Ectodermal cell (in vitro differentiated cells): ENCODE measurements around the gene EPB41L2.
A peak's percentile ranks its signal among the peaks of the same experiment; 100 is the strongest.

ENCODE experiments used
- H3K27ac ChIP-seq: 2 replicates; pipeline ENCODE4 v1.7.0; 2013; ENCODE audit warnings: mild to moderate bottlenecking, low read depth, low read length; ENCODE audit not compliant: insufficient read depth, poor library complexity, severe bottlenecking
- H3K27me3 ChIP-seq: 2 replicates; pipeline ENCODE4 v1.7.0; 2013; ENCODE audit warnings: mild to moderate bottlenecking, low read length; ENCODE audit not compliant: insufficient read depth, control insufficient read depth, poor library complexity, severe bottlenecking
- H3K36me3 ChIP-seq: one replicate; pipeline ENCODE4 v1.7.0; 2013; ENCODE audit warnings: low read length; ENCODE audit not compliant: control insufficient read depth, insufficient read depth
- H3K4me1 ChIP-seq: one replicate; pipeline ENCODE4 v1.7.0; 2013; ENCODE audit warnings: low read length; ENCODE audit not compliant: control insufficient read depth, insufficient read depth
- H3K4me3 ChIP-seq: 2 replicates; pipeline ENCODE4 v1.7.0; 2013; ENCODE audit warnings: low read depth, low read length, control low read depth; ENCODE audit not compliant: insufficient read depth
- H3K9me3 ChIP-seq: 2 replicates; pipeline ENCODE4 v1.7.0; 2013; ENCODE audit warnings: mild to moderate bottlenecking, low read length, moderate library complexity; ENCODE audit not compliant: control insufficient read depth
- WGBS, 2 experiments: methylation state at CpG; one replicate each; pipeline ENCODE4 v1.1.7; 2013; ENCODE audit warnings: missing lambda C conversion rate in 2 of 2; 5-methylcytosine and 5-hydroxymethylcytosine counted together

Gene EPB41L2

DNA sequence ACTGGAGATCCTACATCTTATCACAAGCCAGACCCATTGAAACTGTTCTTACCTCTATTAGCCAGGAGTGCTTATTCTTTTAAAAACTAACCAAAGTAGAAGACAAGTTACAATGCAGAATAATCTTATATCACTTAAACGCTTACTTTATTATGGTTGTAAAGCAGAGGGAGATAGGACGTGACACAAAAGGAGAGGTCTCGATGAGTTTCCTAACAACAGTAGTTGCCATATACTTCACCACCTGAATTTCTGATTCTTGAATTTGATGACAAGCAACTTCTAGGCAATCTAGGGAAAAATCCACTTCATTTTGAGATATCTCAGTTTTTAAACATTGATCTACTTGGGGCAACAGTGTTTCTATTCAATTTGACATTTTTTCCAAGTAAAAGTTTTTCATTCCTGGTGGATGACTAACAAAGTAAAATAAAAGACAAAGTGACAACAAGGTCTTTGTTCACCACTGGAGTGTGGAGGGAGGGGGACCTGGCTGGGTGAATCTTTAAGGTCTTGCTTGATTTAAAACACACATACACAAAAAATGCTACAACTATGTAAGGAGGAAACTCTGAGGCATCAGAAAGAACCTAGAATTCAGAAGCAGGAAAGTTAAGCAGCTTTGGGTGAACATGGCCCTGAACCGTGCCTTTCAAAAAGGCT lies 125.0 kb downstream of the EPB41L2 start:
- H3K27ac ChIP-seq: no peak overlapping the region
- 93 to 94% methylated on average over 3 to 4 of the region's 4 CpGs for WGBS, 2 experiments

DNA sequence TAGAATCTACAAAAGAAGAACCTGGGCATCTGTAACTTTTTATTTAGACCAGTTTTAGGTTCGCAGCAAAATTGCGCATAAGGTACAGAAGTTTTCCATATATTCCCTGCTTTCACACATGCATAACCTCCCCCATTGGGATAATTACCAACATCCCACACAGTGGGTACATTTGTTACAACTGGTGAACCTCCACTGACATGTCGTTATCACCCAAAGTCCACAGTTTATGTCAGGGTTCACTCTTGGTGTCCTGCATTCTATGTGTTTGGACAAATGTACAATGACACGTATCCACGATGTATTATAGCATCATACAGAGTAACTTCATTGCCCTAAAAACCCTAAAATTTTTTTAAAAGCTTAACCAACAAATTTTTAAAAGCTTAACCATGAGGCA lies 126.1 kb downstream of the EPB41L2 start:
- Histone ChIP-seq H3K9me3 (no peaks in the 10 kb centered on the region), H3K36me3 (no peaks in the 10 kb centered on the region), H3K27ac (no peak overlapping the region), H3K4me1 (peaks cover 11% of the 10 kb centered on the region), H3K27me3 (no peaks in the 10 kb centered on the region), H3K4me3 (no peak overlapping the region)
- WGBS, 2 experiments: 95 to 96% methylated on average over 5 of the region's 5 CpGs

More for the DNA sequence above, 125.0 kb downstream of the EPB41L2 start:
- Histone ChIP-seq H3K36me3 (no peaks in the 10 kb centered on the region), H3K4me1 (peaks cover 11% of the 10 kb centered on the region), H3K27me3 (no peaks in the 10 kb centered on the region), H3K4me3 (no peak overlapping the region), H3K9me3 (no peaks in the 10 kb centered on the region)

DNA sequence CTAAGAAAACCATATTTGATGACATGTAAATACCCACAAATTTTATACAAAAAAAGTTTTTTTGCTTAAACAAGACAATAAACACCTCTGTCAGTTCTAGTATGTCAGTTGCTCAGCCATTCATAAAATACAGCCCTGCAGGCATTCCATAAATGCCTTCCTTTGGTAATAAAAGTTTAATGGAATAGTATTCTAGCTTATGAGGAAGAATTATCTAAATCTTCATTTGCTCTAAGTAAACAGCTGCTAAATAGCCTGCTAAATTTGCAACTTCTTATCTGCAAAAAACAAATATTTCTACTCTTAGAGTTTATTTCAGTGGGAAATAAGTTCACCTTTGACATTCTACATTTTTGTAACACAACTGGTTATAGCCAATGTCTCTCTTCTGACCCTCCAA lies 127.1 kb downstream of the EPB41L2 start:
- no peaks in the 10 kb centered on the region for H3K36me3 ChIP-seq
- no peak overlapping the region for H3K4me3 ChIP-seq
- H3K27ac ChIP-seq: no peak overlapping the region
- H3K9me3 ChIP-seq: no peaks in the 10 kb centered on the region
- H3K4me1 ChIP-seq: peaks cover 11% of the 10 kb centered on the region
- H3K27me3 ChIP-seq: no peaks in the 10 kb centered on the region

DNA sequence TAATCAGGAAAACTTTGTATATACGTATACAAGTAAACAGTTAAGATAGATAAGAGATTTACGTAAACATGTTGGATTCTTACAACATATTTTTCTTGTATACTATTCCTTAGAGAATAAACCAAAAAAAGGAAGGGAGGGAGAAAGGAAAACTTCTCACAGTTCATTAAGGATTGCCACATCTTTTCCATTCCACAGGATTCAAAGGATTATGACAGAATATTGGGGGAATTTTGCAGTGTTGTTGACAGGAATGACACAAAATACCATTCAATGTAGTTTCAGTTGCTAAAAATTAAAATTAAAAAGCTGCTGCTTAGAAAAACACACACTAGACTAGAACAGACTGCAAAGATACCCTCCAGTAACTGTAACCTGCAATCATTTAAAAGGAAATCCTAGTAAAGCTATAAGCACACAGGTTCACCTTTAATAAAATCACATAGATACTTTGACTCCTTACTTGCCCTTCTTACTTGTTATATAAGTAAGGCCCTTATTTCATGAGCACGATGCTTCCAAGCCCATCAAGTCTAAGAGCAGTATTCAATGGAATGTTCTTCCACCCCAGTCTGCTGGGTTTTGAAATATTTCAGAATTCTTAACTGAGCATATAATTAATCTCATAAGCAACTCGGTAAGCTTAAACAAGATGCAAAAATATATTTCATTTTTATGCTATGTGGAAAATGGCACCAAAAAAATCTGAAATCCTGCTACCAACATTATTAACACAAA lies 128.0 kb downstream of the EPB41L2 start:
- H3K4me3 ChIP-seq: no peak overlapping the region
- no peaks in the 10 kb centered on the region for H3K9me3 ChIP-seq
- no peaks in the 10 kb centered on the region for H3K36me3 ChIP-seq
- 80 to 86% methylated on average over 1 to 2 of the region's 4 CpGs for WGBS, 2 experiments
- no peaks in the 10 kb centered on the region for H3K27me3 ChIP-seq
- H3K27ac ChIP-seq: no peak overlapping the region
- peaks cover 11% of the 10 kb centered on the region for H3K4me1 ChIP-seq

DNA sequence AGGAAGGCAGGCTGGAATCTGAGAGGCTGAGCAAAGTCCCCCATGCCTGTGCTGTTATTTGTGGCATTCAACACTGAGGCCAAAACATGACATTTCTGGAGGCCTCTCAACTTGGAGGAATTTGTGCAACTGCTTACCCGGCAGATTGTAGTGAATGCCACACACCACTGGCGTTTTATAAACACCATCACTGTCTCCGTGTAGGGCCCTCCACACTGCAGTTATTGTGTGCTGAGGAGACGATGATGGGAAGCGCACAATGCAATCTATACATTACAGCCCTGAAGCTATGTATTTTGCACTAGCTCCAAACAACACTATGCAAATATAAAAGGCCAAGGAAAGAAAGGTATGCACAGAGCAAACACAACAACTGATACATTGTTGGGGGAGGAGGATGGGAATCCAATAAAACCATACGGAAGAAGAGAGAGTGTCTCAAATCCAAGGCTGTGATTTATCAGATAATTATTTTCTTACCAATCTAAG lies 129.3 kb downstream of the EPB41L2 start:
- Histone ChIP-seq H3K27me3 (no peaks in the 10 kb centered on the region), H3K9me3 (no peaks in the 10 kb centered on the region), H3K27ac (no peak overlapping the region), H3K36me3 (no peaks in the 10 kb centered on the region), H3K4me3 (no peak overlapping the region), H3K4me1 (peaks cover 11% of the 10 kb centered on the region)
- 75 to 76% methylated on average over 5 to 6 of the region's 6 CpGs for WGBS, 2 experiments

DNA sequence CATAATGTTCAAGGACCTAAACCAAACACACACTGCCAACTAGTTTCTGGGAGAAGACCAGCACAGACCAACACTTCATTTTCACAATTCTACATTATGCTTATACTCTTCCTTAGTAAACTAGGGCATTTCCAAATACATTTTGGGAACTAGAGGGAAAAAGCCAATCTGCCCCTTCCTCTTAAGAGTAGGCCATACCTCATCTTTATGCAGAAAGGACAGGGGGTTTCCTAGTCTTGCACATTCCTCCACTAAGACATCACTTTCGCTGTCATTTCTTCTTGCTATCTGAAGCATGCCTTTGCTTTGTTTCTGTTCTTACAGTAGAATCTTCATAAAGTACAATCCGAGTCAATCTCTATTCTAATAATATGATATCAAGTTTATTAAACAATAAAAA lies 130.1 kb downstream of the EPB41L2 start:
- H3K4me1 ChIP-seq: peaks cover 10% of the 10 kb centered on the region
- H3K4me3 ChIP-seq: no peak overlapping the region
- WGBS, 2 experiments: 94% methylated on average over 1 of the region's 2 CpGs

DNA sequence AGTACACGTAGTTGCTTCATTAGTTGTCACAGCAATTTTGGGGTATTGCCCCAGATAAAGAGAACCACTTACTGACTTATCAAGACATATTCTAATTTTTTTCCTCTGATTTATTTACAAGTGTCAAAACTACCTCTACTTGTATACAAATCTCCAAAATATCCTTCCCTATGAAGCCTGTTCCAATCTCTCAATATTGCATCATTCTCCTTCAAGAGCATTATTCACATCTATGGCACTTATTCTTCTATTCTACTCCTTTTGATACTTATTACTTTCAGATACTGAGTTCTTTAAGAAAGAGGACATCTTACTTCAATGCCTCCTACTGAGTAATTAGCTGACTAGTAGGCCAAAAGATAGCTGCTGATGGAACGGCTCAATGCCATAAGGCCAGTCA lies 130.6 kb downstream of the EPB41L2 start:
- H3K4me1 ChIP-seq: peaks cover 8% of the 10 kb centered on the region
- no peaks in the 10 kb centered on the region for H3K36me3 ChIP-seq
- H3K27ac ChIP-seq: peak overlapping the region; percentile 9
- no peak overlapping the region for H3K4me3 ChIP-seq
- 93 to 97% methylated on average over 2 of the region's 2 CpGs for WGBS, 2 experiments
- no peaks in the 10 kb centered on the region for H3K9me3 ChIP-seq
- H3K27me3 ChIP-seq: no peaks in the 10 kb centered on the region

More for the DNA sequence above, 130.1 kb downstream of the EPB41L2 start:
- no peaks in the 10 kb centered on the region for H3K36me3 ChIP-seq
- no peaks in the 10 kb centered on the region for H3K9me3 ChIP-seq
- H3K27me3 ChIP-seq: no peaks in the 10 kb centered on the region
- H3K27ac ChIP-seq: peak overlapping the region; percentile 9

DNA sequence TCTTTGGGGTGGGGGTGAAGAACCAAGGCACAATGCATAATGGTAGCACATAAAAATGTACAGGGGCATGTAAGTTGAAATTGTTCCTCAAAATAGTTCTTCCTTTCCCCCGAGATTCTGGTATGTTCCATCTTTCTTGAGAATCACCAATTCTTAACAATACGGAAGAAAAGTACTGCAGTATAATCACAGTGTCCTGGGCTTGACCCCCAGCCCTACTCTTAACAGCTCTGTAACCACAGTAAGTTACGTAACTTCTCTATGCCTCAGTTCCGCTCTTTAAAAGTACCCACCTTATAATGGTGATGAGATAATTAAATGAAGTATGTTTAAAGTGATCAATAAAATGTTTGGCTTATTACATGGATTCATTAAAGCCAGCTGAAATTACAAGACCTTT lies 131.4 kb downstream of the EPB41L2 start:
- no peak overlapping the region for H3K4me3 ChIP-seq
- no peaks in the 10 kb centered on the region for H3K9me3 ChIP-seq
- no peaks in the 10 kb centered on the region for H3K27me3 ChIP-seq
- peaks cover 12% of the 10 kb centered on the region for H3K4me1 ChIP-seq
- no peak overlapping the region for H3K27ac ChIP-seq
- WGBS, 2 experiments: 95% methylated on average over 3 to 4 of the region's 4 CpGs
- no peaks in the 10 kb centered on the region for H3K36me3 ChIP-seq

DNA sequence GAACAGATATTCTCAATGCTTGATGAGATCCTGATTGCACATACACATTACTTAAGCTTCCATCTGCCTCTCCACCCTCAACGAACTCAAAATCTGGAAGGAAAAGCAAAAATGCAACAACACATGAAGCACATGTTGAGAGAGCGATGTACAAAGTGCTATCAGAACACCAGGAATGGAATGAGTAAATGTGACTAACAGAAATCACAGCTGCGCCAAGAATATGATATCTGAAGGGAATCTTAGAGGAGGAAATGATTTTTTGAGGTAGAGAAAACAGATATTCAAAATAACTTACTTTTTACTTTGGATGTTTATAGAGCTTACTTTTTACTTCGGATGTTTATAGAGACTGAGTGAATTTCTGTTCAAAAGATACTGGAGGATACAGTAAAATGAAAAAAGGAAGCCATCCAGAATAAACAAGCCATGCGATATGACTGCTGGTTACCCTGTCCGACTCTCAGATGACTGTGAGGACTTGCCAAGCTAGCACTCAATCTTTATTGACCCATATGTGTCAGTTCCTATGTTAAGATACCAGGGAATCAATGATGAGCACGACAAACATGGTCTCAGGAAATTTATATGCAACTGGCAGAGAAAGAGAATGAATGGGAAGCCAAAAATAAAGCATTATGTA lies 133.9 kb downstream of the EPB41L2 start:
- no peaks in the 10 kb centered on the region for H3K9me3 ChIP-seq
- 89 to 92% methylated on average over 7 of the region's 7 CpGs for WGBS, 2 experiments
- H3K4me3 ChIP-seq: no peak overlapping the region
- no peaks in the 10 kb centered on the region for H3K27me3 ChIP-seq
- peaks cover 7% of the 10 kb centered on the region for H3K4me1 ChIP-seq
- H3K27ac ChIP-seq: no peak overlapping the region
- H3K36me3 ChIP-seq: no peaks in the 10 kb centered on the region

DNA sequence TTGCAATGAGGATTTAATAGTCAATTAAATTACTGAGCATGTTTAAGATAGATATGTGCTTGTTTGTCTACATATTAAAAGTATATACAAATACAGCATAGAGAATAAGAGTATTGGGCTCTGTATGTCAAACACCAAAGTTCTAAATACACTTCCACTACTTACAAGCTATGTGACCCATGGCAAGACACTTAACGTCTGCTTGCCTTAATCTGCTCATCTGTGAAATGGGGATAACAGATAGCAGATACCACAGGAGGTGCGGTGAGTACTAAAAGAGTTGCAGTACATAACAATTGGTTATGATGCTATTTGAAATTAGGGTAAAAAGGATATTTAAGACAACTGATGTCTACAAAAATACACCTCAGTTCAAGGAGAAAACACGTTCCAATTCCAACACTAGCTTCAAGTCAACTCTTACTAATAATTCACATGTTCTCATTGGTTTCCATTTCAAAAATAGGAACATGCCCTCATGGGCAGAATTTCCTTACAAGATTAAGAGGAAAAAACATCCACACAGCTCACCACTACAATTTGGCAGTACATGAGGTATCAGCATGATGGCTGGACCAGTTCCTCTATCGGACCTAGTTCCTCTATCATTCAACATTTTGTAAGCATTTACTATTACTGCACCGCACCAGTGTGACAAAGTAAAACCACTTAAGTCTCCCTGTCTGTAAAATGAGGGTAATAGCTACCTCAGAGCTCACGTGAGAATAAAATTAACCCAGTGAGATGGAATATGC lies 134.7 kb downstream of the EPB41L2 start:
- H3K27me3 ChIP-seq: no peaks in the 10 kb centered on the region
- no peaks in the 10 kb centered on the region for H3K9me3 ChIP-seq
- H3K4me3 ChIP-seq: no peak overlapping the region
- peaks cover 4% of the 10 kb centered on the region for H3K4me1 ChIP-seq
- no peak overlapping the region for H3K27ac ChIP-seq
- WGBS, 2 experiments: 92 to 97% methylated on average over 6 of the region's 6 CpGs
- H3K36me3 ChIP-seq: no peaks in the 10 kb centered on the region
